Measurements from ENCODE around the gene GUCY2C. TPM values are rescaled to one million over a fixed set of nuclear protein-coding genes. Genes with fewer than 3 reads are reported as not detected.

GUCY2C gene
- total RNA-seq, 4 donors from 2014 or later = 25.6 to 176 (median 122) TPM

DNA sequence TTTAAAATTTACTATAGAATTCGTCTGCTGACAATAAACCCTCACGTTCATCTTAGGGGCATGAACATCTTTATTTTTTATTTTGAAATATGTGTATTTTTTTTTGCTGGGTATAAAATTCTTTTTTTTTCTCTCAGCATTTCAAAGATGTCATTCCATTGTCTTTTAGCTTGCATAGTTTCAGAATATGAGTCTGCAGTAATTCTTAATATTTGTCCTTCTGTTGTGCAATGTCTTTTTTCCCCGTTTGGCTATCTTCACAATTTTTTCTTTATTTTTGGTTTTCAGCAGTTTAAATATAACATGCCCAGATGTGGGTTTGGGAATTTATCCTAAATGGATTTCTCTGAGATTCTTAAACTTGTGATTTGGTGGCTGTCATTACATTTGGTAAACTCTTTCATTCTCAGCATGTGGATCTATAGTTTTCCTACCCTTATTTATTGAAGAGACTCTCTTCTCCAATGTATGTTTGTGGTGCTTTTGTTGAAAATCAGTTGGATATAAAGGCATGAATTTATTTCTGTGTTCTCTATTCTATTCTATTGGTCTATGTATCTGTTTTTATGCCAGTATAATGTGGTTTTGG, 90.9 kb downstream of the GUCY2C start:
- DNase-seq = no peak
- H3K4me3 ChIP-seq = no peak overlapping the region
- no peak for TF ChIP-seq POLR2A (IDR thresholded peaks at IDR 0.05)
- no peak for TF ChIP-seq CTCF (IDR thresholded peaks at IDR 0.05)
- H3K27ac ChIP-seq = no peak overlapping the region
- no peaks in the 10 kb centered on the region for H3K36me3 ChIP-seq
- no peaks in the 10 kb centered on the region for H3K4me1 ChIP-seq
- no peaks in the 10 kb centered on the region for H3K27me3 ChIP-seq
- peaks cover 0 to 18% (median 0%) of the 10 kb centered on the region in 4 donors for H3K9me3 ChIP-seq

GRCh38 chr12:14601692-14602478, 94.5 kb downstream of the GUCY2C start:
- Histone ChIP-seq H3K36me3 (no peaks in the 10 kb centered on the region), H3K4me1 (no peaks in the 10 kb centered on the region), H3K27ac (no peak overlapping the region), H3K4me3 (no peak overlapping the region), H3K27me3 (no peaks in the 10 kb centered on the region), H3K9me3 (peaks cover 0 to 18% (median 0%) of the 10 kb centered on the region in 4 donors)
- no peak for TF ChIP-seq CTCF (IDR thresholded peaks at IDR 0.05)
- TF ChIP-seq POLR2A (IDR thresholded peaks at IDR 0.05) = no peak
- DNase-seq = no peak

- Histone ChIP-seq H3K9me3 (no peaks in the 10 kb centered on the region), H3K4me1 (no peaks in the 10 kb centered on the region), H3K27ac (no peak overlapping the region), H3K27me3 (no peaks in the 10 kb centered on the region), H3K36me3 (no peaks in the 10 kb centered on the region), H3K4me3 (no peak overlapping the region)
- no peak for DNase-seq
- TF ChIP-seq POLR2A (IDR thresholded peaks at IDR 0.05) (no peak), CTCF (IDR thresholded peaks at IDR 0.05) (no peak)
Observed at GRCh38 chr12:14597480-14597879, 98.9 kb downstream of the GUCY2C start.

- H3K27ac ChIP-seq = no peak overlapping the region
Observed at GRCh38 chr12:14591719-14592118, 104.7 kb downstream of the GUCY2C start.

More at GRCh38 chr12:14591719-14592118, 104.7 kb downstream of the GUCY2C start:
- Histone ChIP-seq H3K9me3 (no peaks in the 10 kb centered on the region), H3K4me3 (no peak overlapping the region), H3K27me3 (no peaks in the 10 kb centered on the region), H3K36me3 (no peaks in the 10 kb centered on the region), H3K4me1 (no peaks in the 10 kb centered on the region)
- no peak for TF ChIP-seq CTCF (IDR thresholded peaks at IDR 0.05)
- TF ChIP-seq POLR2A (IDR thresholded peaks at IDR 0.05) = no peak
- DNase-seq = no peak
